Measurements from ENCODE around the gene SHE. TPM values are rescaled to one million over a fixed set of nuclear protein-coding genes. Genes with fewer than 3 reads are reported as not detected.

SHE gene
- total RNA-seq, 1 experiment from 2014 or later: 0.79 TPM

- TF ChIP-seq, protein P1, sequence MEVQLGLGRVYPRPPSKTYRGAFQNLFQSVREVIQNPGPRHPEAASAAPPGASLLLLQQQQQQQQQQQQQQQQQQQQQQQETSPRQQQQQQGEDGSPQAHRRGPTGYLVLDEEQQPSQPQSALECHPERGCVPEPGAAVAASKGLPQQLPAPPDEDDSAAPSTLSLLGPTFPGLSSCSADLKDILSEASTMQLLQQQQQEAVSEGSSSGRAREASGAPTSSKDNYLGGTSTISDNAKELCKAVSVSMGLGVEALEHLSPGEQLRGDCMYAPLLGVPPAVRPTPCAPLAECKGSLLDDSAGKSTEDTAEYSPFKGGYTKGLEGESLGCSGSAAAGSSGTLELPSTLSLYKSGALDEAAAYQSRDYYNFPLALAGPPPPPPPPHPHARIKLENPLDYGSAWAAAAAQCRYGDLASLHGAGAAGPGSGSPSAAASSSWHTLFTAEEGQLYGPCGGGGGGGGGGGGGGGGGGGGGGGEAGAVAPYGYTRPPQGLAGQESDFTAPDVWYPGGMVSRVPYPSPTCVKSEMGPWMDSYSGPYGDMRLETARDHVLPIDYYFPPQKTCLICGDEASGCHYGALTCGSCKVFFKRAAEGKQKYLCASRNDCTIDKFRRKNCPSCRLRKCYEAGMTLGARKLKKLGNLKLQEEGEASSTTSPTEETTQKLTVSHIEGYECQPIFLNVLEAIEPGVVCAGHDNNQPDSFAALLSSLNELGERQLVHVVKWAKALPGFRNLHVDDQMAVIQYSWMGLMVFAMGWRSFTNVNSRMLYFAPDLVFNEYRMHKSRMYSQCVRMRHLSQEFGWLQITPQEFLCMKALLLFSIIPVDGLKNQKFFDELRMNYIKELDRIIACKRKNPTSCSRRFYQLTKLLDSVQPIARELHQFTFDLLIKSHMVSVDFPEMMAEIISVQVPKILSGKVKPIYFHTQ (CRISPR knock-in tag; IDR thresholded peaks at IDR 0.05): no peak
- no peak for TF ChIP-seq CBFB (CRISPR knock-in tag; IDR thresholded peaks at IDR 0.05; ENCODE audit: low read depth)
Measured at GRCh38 chr1:154441241-154441888, 60.8 kb downstream of the SHE start (continued).

GRCh38 chr1:154440036-154440804 is 62.0 kb downstream of the SHE start:
- TF ChIP-seq ATF1 (CRISPR knock-in tag; IDR thresholded peaks at IDR 0.05) (no peak), ZBTB21 (CRISPR knock-in tag; IDR thresholded peaks at IDR 0.05; ENCODE audit: borderline replicate concordance) (no peak), ZNF671 (CRISPR knock-in tag; IDR thresholded peaks at IDR 0.05) (no peak), ZSCAN18 (CRISPR knock-in tag; IDR thresholded peaks at IDR 0.05) (no peak), CDX4 (CRISPR knock-in tag; IDR thresholded peaks at IDR 0.05; ENCODE audit: borderline replicate concordance) (no peak), TEAD1 (CRISPR knock-in tag; IDR thresholded peaks at IDR 0.05) (no peak), ZNF138 (CRISPR knock-in tag; conservative IDR thresholded peaks at IDR 0.05) (no peak), ETV6 (CRISPR knock-in tag; IDR thresholded peaks at IDR 0.05) (no peak), GRHL2 (CRISPR knock-in tag; IDR thresholded peaks at IDR 0.05; ENCODE audit: insufficient replicate concordance, severe bottlenecking) (no peak), USF2 (CRISPR knock-in tag; IDR thresholded peaks at IDR 0.05) (no peak), RORB (CRISPR knock-in tag; IDR thresholded peaks at IDR 0.05) (no peak)
- TF ChIP-seq, protein P2, sequence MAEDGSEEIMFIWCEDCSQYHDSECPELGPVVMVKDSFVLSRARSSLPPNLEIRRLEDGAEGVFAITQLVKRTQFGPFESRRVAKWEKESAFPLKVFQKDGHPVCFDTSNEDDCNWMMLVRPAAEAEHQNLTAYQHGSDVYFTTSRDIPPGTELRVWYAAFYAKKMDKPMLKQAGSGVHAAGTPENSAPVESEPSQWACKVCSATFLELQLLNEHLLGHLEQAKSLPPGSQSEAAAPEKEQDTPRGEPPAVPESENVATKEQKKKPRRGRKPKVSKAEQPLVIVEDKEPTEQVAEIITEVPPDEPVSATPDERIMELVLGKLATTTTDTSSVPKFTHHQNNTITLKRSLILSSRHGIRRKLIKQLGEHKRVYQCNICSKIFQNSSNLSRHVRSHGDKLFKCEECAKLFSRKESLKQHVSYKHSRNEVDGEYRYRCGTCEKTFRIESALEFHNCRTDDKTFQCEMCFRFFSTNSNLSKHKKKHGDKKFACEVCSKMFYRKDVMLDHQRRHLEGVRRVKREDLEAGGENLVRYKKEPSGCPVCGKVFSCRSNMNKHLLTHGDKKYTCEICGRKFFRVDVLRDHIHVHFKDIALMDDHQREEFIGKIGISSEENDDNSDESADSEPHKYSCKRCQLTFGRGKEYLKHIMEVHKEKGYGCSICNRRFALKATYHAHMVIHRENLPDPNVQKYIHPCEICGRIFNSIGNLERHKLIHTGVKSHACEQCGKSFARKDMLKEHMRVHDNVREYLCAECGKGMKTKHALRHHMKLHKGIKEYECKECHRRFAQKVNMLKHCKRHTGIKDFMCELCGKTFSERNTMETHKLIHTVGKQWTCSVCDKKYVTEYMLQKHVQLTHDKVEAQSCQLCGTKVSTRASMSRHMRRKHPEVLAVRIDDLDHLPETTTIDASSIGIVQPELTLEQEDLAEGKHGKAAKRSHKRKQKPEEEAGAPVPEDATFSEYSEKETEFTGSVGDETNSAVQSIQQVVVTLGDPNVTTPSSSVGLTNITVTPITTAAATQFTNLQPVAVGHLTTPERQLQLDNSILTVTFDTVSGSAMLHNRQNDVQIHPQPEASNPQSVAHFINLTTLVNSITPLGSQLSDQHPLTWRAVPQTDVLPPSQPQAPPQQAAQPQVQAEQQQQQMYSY (CRISPR knock-in tag; IDR thresholded peaks at IDR 0.05): no peak
- TF ChIP-seq, protein P3, sequence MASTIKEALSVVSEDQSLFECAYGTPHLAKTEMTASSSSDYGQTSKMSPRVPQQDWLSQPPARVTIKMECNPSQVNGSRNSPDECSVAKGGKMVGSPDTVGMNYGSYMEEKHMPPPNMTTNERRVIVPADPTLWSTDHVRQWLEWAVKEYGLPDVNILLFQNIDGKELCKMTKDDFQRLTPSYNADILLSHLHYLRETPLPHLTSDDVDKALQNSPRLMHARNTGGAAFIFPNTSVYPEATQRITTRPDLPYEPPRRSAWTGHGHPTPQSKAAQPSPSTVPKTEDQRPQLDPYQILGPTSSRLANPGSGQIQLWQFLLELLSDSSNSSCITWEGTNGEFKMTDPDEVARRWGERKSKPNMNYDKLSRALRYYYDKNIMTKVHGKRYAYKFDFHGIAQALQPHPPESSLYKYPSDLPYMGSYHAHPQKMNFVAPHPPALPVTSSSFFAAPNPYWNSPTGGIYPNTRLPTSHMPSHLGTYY (CRISPR knock-in tag; IDR thresholded peaks at IDR 0.05): no peak
- TF ChIP-seq, protein P1 (CRISPR knock-in tag; IDR thresholded peaks at IDR 0.05): no peak
- H3K27me3 Mint-ChIP-seq (ENCODE audit: low read depth): no peaks in the 10 kb centered on the region
- POLR2A ChIA-PET: no interaction called here
- H3K36me3 Mint-ChIP-seq: no peaks in the 10 kb centered on the region
- H3K27ac Mint-ChIP-seq: no peak overlapping the region
- peaks cover 5% of the 10 kb centered on the region for H3K4me1 Mint-ChIP-seq
- DNase-seq (ENCODE audit: low spot score) (no peak), ATAC-seq (no peak)
- no peak overlapping the region for H3K4me3 Mint-ChIP-seq
- CTCF ChIA-PET: interaction anchor here (0.7 kb wide), 1 partner anchor 60 kb away, joined by 3 read pairs; no protein-coding TSS in a partner anchor
- H3K9me3 Mint-ChIP-seq: no peaks in the 10 kb centered on the region
